ENCODE measurements around the gene PKP4.

DNA sequence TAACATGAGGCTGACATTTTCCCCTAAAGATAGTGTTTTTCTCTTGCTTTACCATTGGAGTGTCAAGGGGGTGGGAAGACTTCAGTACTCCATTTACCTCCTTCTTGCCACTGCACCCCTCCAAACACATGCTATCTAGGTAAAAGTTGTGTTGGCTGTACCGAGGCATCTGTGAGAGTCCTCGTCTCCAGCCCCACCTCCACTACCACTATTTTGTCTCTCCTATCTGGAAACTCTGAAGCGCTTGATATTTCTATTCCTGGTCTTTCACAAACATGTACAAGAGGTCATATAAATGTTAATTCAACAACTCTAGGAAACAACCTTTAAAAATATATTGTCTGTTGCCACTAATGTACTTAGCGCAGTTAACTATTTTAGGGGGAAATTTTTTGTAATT, 132.6 kb downstream of the PKP4 start:
- TF ChIP-seq POLR2AphosphoS5 (IDR thresholded peaks at IDR 0.05) (no peak), POLR2A (IDR thresholded peaks at IDR 0.05) (no peak), EP300 (IDR thresholded peaks at IDR 0.05) (no peak)
- TF ChIP-seq, protein P1, sequence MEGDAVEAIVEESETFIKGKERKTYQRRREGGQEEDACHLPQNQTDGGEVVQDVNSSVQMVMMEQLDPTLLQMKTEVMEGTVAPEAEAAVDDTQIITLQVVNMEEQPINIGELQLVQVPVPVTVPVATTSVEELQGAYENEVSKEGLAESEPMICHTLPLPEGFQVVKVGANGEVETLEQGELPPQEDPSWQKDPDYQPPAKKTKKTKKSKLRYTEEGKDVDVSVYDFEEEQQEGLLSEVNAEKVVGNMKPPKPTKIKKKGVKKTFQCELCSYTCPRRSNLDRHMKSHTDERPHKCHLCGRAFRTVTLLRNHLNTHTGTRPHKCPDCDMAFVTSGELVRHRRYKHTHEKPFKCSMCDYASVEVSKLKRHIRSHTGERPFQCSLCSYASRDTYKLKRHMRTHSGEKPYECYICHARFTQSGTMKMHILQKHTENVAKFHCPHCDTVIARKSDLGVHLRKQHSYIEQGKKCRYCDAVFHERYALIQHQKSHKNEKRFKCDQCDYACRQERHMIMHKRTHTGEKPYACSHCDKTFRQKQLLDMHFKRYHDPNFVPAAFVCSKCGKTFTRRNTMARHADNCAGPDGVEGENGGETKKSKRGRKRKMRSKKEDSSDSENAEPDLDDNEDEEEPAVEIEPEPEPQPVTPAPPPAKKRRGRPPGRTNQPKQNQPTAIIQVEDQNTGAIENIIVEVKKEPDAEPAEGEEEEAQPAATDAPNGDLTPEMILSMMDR (IDR thresholded peaks at IDR 0.05) = no peak
